ENCODE data around the gene TFEC. TPM values are rescaled to one million over a fixed set of nuclear protein-coding genes. Genes with fewer than 3 reads are reported as not detected.
"Not testable (repeated sequence)": the region's sequence is repeated elsewhere in the genome, so short reads cannot be mapped to it uniquely, and the experiment has no call there.

TFEC gene, protein sequence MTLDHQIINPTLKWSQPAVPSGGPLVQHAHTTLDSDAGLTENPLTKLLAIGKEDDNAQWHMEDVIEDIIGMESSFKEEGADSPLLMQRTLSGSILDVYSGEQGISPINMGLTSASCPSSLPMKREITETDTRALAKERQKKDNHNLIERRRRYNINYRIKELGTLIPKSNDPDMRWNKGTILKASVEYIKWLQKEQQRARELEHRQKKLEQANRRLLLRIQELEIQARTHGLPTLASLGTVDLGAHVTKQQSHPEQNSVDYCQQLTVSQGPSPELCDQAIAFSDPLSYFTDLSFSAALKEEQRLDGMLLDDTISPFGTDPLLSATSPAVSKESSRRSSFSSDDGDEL
- under 1 TPM; 0.47 to 0.73 TPM for total RNA-seq

DNA sequence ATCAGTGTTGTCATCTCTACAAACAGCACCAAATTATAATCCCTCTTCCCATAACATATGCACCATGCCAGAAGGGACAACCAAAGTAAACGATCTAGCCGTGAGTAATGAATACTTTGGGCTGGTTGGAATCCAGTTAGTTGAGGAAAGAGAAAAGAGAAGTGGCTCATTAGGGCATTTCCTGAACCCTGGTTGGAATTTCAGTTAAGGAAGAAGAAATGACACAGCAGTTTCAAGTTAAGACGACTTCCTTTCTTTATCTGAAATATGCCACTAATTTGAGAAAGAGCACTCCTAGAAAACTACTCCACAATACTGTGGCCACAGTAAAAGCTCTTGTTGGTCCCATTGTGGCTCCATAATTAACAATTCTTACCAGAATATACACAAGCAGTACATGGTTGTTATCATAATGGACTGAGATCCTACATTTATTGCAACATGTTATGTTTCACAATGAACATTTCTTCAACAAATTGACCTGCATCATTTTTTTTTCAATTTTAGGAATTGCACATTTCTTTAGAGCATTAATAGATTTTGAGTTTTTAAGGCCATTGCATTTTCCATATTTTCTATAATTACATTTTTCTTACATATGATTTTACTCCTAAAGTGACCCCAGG lies at the start of gene TFEC:
Gene TFEC, minus strand, starts transcription at position 113 of the 626 bp plus-strand sequence. CDS start 46,322 bp downstream, outside the sequence.
- H3K9me3 Mint-ChIP-seq (ENCODE audit: insufficient read depth) = no peaks in the 10 kb centered on the region
- no peak within 1 kb of the TSS for H3K27ac Mint-ChIP-seq
- CTCF ChIA-PET = no interaction called here
- peaks cover 7% of the 10 kb centered on the region for H3K27me3 Mint-ChIP-seq (ENCODE audit: low read depth)
- H3K4me3 Mint-ChIP-seq = no peak within 1 kb of the TSS
- POLR2A ChIA-PET = no interaction called here
- no peaks in the 10 kb centered on the region for H3K4me1 Mint-ChIP-seq (ENCODE audit: low read depth)
- no peak for DNase-seq
- ATAC-seq = no peak
- H3K36me3 Mint-ChIP-seq (ENCODE audit: low read depth) = no peaks in the 10 kb centered on the region

DNA sequence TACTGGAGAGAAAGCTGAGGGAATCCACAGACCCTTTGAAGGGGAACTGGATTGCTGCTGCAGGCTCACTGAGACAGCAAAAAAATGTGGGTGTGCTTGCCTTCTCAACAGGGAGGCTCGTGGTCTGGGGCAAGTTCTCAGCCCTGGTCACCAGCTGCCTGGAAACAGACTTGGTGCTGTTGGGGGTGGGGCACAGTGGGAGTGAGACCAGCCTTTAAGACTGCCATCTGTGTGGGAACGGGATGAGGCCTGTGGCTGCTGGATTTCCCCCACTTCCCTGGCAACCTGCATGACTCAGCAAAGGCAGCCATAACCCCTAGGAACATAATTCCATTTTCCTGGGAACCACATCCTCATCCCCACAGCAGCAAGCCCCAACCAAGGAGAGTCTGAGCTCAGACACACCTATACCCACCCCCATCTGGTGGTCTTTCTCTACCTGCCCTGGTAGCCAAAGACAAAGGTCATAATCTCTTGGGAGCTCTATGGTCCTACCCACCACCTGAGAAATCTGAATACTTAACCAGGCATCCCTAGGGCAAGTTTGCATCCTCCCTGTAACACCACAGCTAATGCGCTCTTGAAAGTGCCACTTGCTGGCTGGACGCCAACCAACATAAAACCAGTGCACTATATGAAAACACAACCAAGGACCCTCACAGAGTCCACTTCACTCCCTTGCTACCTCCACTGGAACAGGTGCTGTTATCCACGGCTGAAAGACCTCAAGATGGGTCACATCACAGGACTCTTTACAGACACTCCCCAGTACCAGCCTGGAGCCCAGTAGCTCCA lies 45.0 kb upstream of the TFEC start:
- H3K9me3 Mint-ChIP-seq (ENCODE audit: insufficient read depth) = no peaks in the 10 kb centered on the region
- POLR2A ChIA-PET = no interaction called here
- no peak overlapping the region for H3K4me3 Mint-ChIP-seq
- CTCF ChIA-PET = no interaction called here
- no peaks in the 10 kb centered on the region for H3K27me3 Mint-ChIP-seq (ENCODE audit: low read depth)
- no peaks in the 10 kb centered on the region for H3K4me1 Mint-ChIP-seq (ENCODE audit: low read depth)
- no peaks in the 10 kb centered on the region for H3K36me3 Mint-ChIP-seq (ENCODE audit: low read depth)
- H3K27ac Mint-ChIP-seq = no peak overlapping the region
- DNase-seq (no peak), ATAC-seq (no peak)

DNA sequence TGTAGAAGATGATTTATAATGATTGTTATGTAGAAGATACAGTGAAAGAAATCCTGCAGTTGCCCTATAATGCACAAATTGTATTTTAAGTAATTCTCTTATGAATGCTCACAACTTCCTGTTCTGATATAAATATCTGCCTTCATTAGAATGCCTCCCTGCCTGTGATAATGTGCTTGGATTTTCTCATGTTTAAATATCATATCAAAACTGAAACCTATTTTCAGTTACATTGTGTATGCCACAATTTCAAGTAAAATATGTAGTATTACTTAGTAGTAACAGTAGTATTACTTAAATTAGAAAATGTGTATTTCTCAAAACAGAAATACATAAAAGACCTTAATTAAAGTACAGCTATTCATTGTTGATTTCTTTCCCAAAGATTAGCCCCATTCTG lies 41.1 kb upstream of the TFEC start:
- CTCF ChIA-PET = no interaction called here
- H3K4me1 Mint-ChIP-seq (ENCODE audit: low read depth) = no peaks in the 10 kb centered on the region
- no peak for DNase-seq
- no peak for ATAC-seq
- H3K36me3 Mint-ChIP-seq (ENCODE audit: low read depth) = no peaks in the 10 kb centered on the region
- no peaks in the 10 kb centered on the region for H3K9me3 Mint-ChIP-seq (ENCODE audit: insufficient read depth)
- no peaks in the 10 kb centered on the region for H3K27me3 Mint-ChIP-seq (ENCODE audit: low read depth)
- POLR2A ChIA-PET = no interaction called here
- no peak overlapping the region for H3K27ac Mint-ChIP-seq
- H3K4me3 Mint-ChIP-seq = no peak overlapping the region

DNA sequence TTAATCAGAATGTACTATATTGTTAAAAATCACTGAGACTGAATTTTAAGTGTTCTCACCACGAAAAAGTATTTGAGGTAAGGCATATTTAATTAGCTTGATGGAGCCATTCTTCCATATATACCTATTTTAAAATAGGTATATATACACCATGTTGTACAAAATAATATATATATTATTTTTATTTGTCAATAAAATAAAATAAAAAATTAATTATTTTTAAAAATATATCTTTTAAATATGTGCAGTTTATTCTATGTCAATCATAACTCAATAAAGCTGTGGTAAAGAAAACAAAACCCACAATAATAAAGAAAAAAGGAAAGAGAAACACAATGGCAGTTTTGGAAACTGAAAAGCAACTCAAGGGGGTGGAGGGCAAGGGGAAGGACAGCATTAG lies 33.6 kb upstream of the TFEC start:
- Mint-ChIP-seq H3K27me3 (ENCODE audit: low read depth) (no peaks in the 10 kb centered on the region), H3K27ac (no peak overlapping the region), H3K4me3 (no peak overlapping the region), H3K4me1 (ENCODE audit: low read depth) (no peaks in the 10 kb centered on the region), H3K9me3 (ENCODE audit: insufficient read depth) (no peaks in the 10 kb centered on the region), H3K36me3 (ENCODE audit: low read depth) (no peaks in the 10 kb centered on the region)
- ChIA-PET POLR2A (no interaction called here), CTCF (no interaction called here)
- ATAC-seq (no peak), DNase-seq (no peak)

DNA sequence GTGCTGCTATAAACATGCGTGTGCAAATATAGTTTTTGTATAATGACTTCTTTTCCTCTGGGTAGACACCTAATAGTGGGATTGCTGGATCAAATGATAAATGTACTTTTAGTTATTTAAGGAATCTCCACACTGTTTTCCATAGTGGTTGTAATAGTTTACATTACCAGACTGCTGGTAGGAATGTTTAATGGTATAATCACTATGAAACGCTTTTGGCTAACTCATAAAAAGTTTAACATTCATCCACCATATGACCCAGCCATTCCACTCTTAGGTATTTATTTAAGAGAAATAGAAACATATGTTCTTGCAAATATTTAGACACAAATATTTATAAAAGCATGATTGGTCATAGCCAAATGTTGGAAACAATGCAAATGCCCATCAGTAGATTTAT lies 32.1 kb upstream of the TFEC start:
- H3K4me3 Mint-ChIP-seq = no peak overlapping the region
- no peaks in the 10 kb centered on the region for H3K4me1 Mint-ChIP-seq (ENCODE audit: low read depth)
- ChIA-PET CTCF (no interaction called here), POLR2A (no interaction called here)
- H3K27me3 Mint-ChIP-seq (ENCODE audit: low read depth) = no peaks in the 10 kb centered on the region
- no peak for DNase-seq
- H3K27ac Mint-ChIP-seq = no peak overlapping the region
- no peaks in the 10 kb centered on the region for H3K36me3 Mint-ChIP-seq (ENCODE audit: low read depth)
- no peak for ATAC-seq
- no peaks in the 10 kb centered on the region for H3K9me3 Mint-ChIP-seq (ENCODE audit: insufficient read depth)

DNA sequence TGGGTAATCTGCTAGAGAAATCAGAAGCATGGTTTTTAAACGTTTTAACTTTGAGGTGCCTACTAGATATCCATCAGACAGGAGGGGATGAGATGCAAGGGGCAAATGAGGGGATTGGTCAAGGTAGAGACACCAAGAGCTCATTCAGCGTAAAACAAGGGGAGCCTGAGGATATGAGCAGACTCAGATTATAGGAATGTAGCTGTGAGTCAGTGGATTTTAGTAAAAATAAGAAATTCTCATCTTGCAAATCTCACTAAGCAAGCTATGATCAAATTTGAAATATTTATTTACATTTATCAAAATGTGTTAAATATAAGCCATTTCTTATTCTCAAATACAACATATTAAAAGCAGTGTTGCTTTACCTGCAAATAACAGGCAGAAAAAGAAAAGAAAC lies 21.4 kb upstream of the TFEC start:
- Mint-ChIP-seq H3K4me1 (ENCODE audit: low read depth) (no peaks in the 10 kb centered on the region), H3K4me3 (no peak overlapping the region), H3K36me3 (ENCODE audit: low read depth) (no peaks in the 10 kb centered on the region), H3K9me3 (ENCODE audit: insufficient read depth) (no peaks in the 10 kb centered on the region), H3K27me3 (ENCODE audit: low read depth) (no peaks in the 10 kb centered on the region), H3K27ac (no peak overlapping the region)
- CTCF ChIA-PET = no interaction called here
- no peak for DNase-seq
- POLR2A ChIA-PET = no interaction called here
- ATAC-seq = no peak

DNA sequence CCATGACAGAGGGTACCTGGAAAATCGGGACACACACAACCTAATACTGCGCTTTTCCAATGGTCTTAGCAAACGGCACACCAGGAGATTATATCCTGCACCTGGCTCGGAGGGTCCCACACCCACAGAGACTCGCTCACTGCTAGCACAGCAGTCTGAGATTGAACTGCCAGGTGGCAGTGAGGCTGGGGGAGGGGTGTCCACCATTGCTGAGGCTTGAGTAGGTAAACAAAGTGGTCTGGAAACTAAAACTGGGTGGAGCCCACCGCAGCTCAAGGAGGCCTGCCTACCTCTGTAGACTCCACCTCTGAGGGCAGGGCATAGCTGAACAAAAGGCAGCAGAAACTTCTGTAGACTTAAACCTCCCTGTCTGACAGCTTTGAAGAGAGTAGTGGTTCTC lies 16.7 kb upstream of the TFEC start:
- H3K27me3 Mint-ChIP-seq (ENCODE audit: low read depth); H3K4me1 Mint-ChIP-seq (ENCODE audit: low read depth); CTCF ChIA-PET; ATAC-seq; DNase-seq; POLR2A ChIA-PET; H3K4me3 Mint-ChIP-seq; H3K36me3 Mint-ChIP-seq (ENCODE audit: low read depth); H3K27ac Mint-ChIP-seq; H3K9me3 Mint-ChIP-seq (ENCODE audit: insufficient read depth): not testable (repeated sequence)

DNA sequence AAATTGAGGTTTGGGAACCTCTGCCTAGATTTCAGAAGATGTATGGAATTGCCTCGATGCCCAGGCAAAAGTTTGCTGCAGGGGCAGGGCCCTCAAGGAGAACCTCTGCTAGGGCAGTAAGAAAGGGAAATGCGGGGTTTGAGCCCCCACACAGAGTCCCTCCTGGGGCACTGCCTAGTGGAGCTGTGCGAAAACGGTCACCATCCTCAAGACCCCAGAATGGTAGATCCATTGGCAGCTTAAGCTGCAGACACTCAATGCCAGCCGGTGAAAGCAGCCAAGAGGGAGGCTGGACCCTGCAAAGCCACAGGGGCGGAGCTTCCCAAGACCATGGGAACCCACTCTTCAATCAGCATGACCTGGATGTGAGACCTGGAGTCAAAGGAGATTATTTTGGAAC lies 15.0 kb upstream of the TFEC start:
- DNase-seq (no peak), ATAC-seq (no peak)
- no peaks in the 10 kb centered on the region for H3K4me1 Mint-ChIP-seq (ENCODE audit: low read depth)
- POLR2A ChIA-PET = no interaction called here
- H3K27me3 Mint-ChIP-seq (ENCODE audit: low read depth) = no peaks in the 10 kb centered on the region
- no peak overlapping the region for H3K27ac Mint-ChIP-seq
- H3K9me3 Mint-ChIP-seq (ENCODE audit: insufficient read depth) = no peaks in the 10 kb centered on the region
- no peak overlapping the region for H3K4me3 Mint-ChIP-seq
- no peaks in the 10 kb centered on the region for H3K36me3 Mint-ChIP-seq (ENCODE audit: low read depth)
- CTCF ChIA-PET = no interaction called here

DNA sequence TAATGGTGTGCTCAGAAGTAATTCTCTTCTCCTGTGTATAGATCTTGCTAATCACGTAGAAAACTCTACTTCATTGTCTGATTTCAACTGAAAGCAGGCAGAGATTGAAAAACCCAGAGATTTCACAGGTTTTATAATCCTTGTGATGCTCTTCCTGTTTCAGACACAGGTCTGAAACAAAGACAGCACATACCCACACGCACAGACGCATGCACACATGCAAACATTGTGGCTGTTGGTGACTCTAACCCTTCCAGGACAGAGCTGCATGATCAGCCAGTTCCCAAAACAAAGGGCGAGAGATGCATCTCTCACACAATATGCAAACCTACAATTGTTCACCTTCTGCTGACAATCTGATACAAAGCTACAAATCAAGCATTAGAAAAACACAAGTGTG lies 11.1 kb upstream of the TFEC start:
- Mint-ChIP-seq H3K27ac (no peak overlapping the region), H3K4me3 (no peak overlapping the region), H3K4me1 (ENCODE audit: low read depth) (no peaks in the 10 kb centered on the region), H3K36me3 (ENCODE audit: low read depth) (no peaks in the 10 kb centered on the region), H3K27me3 (ENCODE audit: low read depth) (no peaks in the 10 kb centered on the region), H3K9me3 (ENCODE audit: insufficient read depth) (no peaks in the 10 kb centered on the region)
- ChIA-PET POLR2A (no interaction called here), CTCF (no interaction called here)
- ATAC-seq (no peak), DNase-seq (no peak)

DNA sequence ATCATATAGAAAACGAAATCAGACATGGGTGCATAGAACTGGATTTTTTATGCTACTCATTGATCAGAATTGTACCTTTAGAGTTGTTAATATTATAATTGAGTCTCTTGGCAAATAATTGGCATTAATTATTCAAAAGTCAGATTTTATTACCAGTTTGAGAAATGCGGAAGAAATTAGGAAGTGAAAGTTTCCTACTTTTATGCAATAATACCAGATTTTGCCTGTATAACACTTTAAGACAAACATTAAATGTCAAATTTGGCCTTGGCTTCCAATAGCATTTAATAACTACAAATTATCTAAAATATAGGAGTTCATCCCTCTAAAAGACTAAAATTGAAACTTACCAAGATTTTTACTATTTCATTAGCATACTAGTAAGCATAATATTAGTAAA lies 6.8 kb upstream of the TFEC start:
- Mint-ChIP-seq H3K4me1 (ENCODE audit: low read depth) (no peaks in the 10 kb centered on the region), H3K4me3 (no peak overlapping the region), H3K27me3 (ENCODE audit: low read depth) (no peaks in the 10 kb centered on the region), H3K9me3 (ENCODE audit: insufficient read depth) (no peaks in the 10 kb centered on the region), H3K27ac (no peak overlapping the region), H3K36me3 (ENCODE audit: low read depth) (no peaks in the 10 kb centered on the region)
- no peak for ATAC-seq
- DNase-seq = no peak
- POLR2A ChIA-PET = no interaction called here
- CTCF ChIA-PET = no interaction called here

DNA sequence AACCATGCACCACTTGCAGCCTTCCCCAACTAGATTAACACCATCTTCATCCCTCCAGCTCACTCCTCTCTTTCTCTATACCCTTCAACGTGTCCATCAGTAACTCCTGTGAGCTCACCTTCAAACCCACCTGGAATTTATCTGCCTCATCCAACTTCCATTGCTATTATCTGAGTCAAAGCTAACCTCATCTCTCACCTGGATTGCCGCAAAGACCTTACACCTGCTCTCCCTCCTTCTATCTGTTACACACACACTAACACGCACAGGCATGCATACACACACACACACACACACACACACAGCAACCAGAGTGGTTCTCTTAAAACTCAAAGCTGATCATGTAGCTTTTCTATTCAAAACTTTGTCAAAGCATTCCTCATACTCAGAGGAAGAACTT lies 3.8 kb upstream of the TFEC start:
- Mint-ChIP-seq H3K36me3 (ENCODE audit: low read depth) (no peaks in the 10 kb centered on the region), H3K9me3 (ENCODE audit: insufficient read depth) (no peaks in the 10 kb centered on the region), H3K27me3 (ENCODE audit: low read depth) (peaks cover 5% of the 10 kb centered on the region), H3K4me1 (ENCODE audit: low read depth) (no peaks in the 10 kb centered on the region), H3K27ac (no peak overlapping the region), H3K4me3 (no peak overlapping the region)
- CTCF ChIA-PET = interaction anchor here (0.8 kb wide), 1 partner anchor 9 kb away, joined by 3 read pairs; no protein-coding TSS in a partner anchor
- POLR2A ChIA-PET = no interaction called here
- no peak for ATAC-seq
- no peak for DNase-seq

DNA sequence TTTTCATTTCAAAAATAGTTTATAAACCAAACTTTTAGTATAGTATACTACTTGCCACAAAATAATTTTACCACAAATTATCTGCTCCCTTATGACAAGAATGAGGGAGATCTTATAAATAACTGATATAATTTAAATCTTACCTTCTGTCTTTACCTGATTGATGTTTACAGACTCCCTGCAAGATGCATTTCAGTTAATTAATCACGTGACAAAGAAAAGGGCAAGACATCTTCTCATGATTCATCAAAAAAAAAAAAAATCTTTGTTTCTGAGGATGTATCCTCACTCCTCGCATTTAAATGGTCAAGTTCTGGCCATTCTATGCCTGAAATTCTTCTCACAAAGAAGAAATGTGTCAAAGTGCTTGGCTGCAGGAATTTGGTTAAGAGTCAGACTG lies 2.3 kb upstream of the TFEC start:
- Mint-ChIP-seq H3K27me3 (ENCODE audit: low read depth) (peaks cover 7% of the 10 kb centered on the region), H3K4me3 (no peak overlapping the region), H3K36me3 (ENCODE audit: low read depth) (no peaks in the 10 kb centered on the region), H3K4me1 (ENCODE audit: low read depth) (no peaks in the 10 kb centered on the region), H3K27ac (no peak overlapping the region), H3K9me3 (ENCODE audit: insufficient read depth) (no peaks in the 10 kb centered on the region)
- no peak for ATAC-seq
- ChIA-PET POLR2A (interaction anchor here (0.6 kb wide), 1 partner anchor 7 kb away, joined by 3 read pairs; no protein-coding TSS in a partner anchor), CTCF (no interaction called here)
- DNase-seq = no peak
